HCT116 (cell line): Measurements from ENCODE around the gene PEX12.

Experiments
- EZH2 ChIP-seq: fragments of 200-600 bp; sonication (generic); IDR thresholded peaks from 2 replicates; pipeline ENCODE4 v1.6.1; 2017; ENCODE audit warnings: antibody characterized with exemption, mixed run types
- FOSL1 ChIP-seq: IDR thresholded peaks from 2 replicates; pipeline ENCODE4 v1.6.1; 2012; ENCODE audit warnings: low read depth
- POLR2A ChIP-seq: IDR thresholded peaks from 2 replicates; pipeline ENCODE4 v1.7.0; 2011; ENCODE audit warnings: borderline replicate concordance; ENCODE audit not compliant: insufficient read depth, insufficient read length; ENCODE audit errors: extremely low read depth
- POLR2AphosphoS5 ChIP-seq: IDR thresholded peaks from 2 replicates; pipeline ENCODE4 v1.6.1; 2011; ENCODE audit warnings: mild to moderate bottlenecking, low read depth, low read length, moderate library complexity
- RAD21 ChIP-seq: IDR thresholded peaks from 2 replicates; pipeline ENCODE4 v1.6.1; 2012; ENCODE audit warnings: low read depth, mild to moderate bottlenecking
- SIN3A ChIP-seq: IDR thresholded peaks from 2 replicates; pipeline ENCODE4 v1.6.1; 2012; ENCODE audit warnings: low read depth
- ZNF274 ChIP-seq: fragments of 200-500 bp; sonication (Bioruptor generic); IDR thresholded peaks from 2 replicates; pipeline ENCODE4 v1.6.1; 2014; ENCODE audit warnings: mild to moderate bottlenecking, low read depth, low read length, inconsistent platforms
- TF ChIP-seq, protein P1 (sequence below), 3 experiments: fragments of 200-600 bp in 1 of 3; sonication (generic) in 1 of 3; IDR thresholded peaks in 2 of 3; conservative IDR thresholded peaks in 1 of 3; 2 replicates each; pipeline ENCODE4 v1.5.1; 2012 to 2017; ENCODE audit warnings: low read depth in 2 of 3, low read length in 2 of 3, antibody characterized with exemption in 1 of 3, borderline replicate concordance in 1 of 3, control low read depth in 1 of 3, mild to moderate bottlenecking in 1 of 3, mixed read lengths in 1 of 3, mixed run types in 1 of 3, moderate library complexity in 1 of 3; ENCODE audit not compliant: insufficient read depth in 1 of 3
- TF ChIP-seq, protein P2 (sequence below): IDR thresholded peaks from 2 replicates; pipeline ENCODE4 v1.6.1; 2012

DNA sequence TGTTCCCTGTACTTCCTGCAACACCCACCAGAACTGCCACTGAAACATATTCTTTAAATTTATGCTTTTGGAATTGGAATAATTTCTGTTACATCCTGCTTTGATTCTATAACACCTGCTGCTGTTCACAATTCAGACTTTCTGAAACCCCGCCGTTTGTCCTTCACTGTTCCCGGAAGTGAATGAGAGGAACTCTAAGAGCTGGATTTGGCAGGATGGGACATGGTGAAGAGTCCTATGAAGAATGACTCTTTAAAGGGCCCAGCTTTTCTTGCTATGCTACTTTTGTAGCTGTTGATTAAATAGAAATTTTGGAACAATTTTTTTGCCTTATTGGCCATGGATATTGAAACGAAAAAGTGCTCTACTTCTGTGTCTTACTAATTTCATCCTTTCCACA, 17.7 kb upstream of the PEX12 start:
- TF ChIP-seq FOSL1 (no peak), EZH2 (no peak), SIN3A (no peak), POLR2AphosphoS5 (no peak), POLR2A (no peak), RAD21 (no peak), ZNF274 (no peak)
- TF ChIP-seq, protein P1, sequence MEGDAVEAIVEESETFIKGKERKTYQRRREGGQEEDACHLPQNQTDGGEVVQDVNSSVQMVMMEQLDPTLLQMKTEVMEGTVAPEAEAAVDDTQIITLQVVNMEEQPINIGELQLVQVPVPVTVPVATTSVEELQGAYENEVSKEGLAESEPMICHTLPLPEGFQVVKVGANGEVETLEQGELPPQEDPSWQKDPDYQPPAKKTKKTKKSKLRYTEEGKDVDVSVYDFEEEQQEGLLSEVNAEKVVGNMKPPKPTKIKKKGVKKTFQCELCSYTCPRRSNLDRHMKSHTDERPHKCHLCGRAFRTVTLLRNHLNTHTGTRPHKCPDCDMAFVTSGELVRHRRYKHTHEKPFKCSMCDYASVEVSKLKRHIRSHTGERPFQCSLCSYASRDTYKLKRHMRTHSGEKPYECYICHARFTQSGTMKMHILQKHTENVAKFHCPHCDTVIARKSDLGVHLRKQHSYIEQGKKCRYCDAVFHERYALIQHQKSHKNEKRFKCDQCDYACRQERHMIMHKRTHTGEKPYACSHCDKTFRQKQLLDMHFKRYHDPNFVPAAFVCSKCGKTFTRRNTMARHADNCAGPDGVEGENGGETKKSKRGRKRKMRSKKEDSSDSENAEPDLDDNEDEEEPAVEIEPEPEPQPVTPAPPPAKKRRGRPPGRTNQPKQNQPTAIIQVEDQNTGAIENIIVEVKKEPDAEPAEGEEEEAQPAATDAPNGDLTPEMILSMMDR (IDR thresholded peaks at IDR 0.05 in 2 of 3, conservative IDR thresholded peaks at IDR 0.05 in 1 of 3; ENCODE audit: borderline replicate concordance in 1 of 3, insufficient read depth in 1 of 3, low read depth in 2 of 3, low read length in 2 of 3), result no peak
- TF ChIP-seq, protein P2, sequence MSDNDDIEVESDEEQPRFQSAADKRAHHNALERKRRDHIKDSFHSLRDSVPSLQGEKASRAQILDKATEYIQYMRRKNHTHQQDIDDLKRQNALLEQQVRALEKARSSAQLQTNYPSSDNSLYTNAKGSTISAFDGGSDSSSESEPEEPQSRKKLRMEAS, result no peak
